HFFc6 (cell line): ENCODE measurements around the gene PLB1. TPM values are rescaled to one million over a fixed set of nuclear protein-coding genes. Genes with fewer than 3 reads are reported as not detected.
"Not testable (repeated sequence)": the region's sequence is repeated elsewhere in the genome, so short reads cannot be mapped to it uniquely, and the experiment has no call there.

Experiments used
- DNase-seq: peaks from one replicate; pipeline ENCODE4 v3.0.0-alpha.2; 2018
- H3K27ac Mint-ChIP-seq: 2 replicates; pipeline ENCODE4 v1.8.0; 2020; ENCODE audit warnings: mild to moderate bottlenecking, mixed read lengths
- H3K27me3 Mint-ChIP-seq: 2 replicates; pipeline ENCODE4 v1.8.0; 2021; ENCODE audit warnings: mild to moderate bottlenecking, moderate library complexity, mixed read lengths; ENCODE audit not compliant: insufficient read depth
- H3K36me3 Mint-ChIP-seq: 2 replicates; pipeline ENCODE4 v1.8.0; 2021; ENCODE audit warnings: low read depth, mixed read lengths
- H3K4me1 Mint-ChIP-seq: 2 replicates; pipeline ENCODE4 v1.8.0; 2020; ENCODE audit warnings: low read depth, mixed read lengths
- H3K4me3 Mint-ChIP-seq: 2 replicates; pipeline ENCODE4 v1.8.0; 2020; ENCODE audit warnings: mild to moderate bottlenecking, moderate library complexity, mixed read lengths
- H3K9me3 Mint-ChIP-seq: 2 replicates; pipeline ENCODE4 v1.8.0; 2020; ENCODE audit warnings: mild to moderate bottlenecking, mixed read lengths
- total RNA-seq, 6 experiments: library from RNA; stranded (reverse); fragmentation: NEBNext Ultra II Directional; extraction: Animal tissue kit (Norgen Biotek cat#: 25700); gene quantifications; 2 replicates in 1 of 6; 3 replicates in 5 of 6; pipeline ENCODE4 v1.2.3, GENCODE V29; 2021
- TF ChIP-seq, protein P1 (sequence below): fragments of 200-600 bp; sonication (generic); IDR thresholded peaks from 2 replicates; pipeline ENCODE4 v1.5.0; 2021; ENCODE audit warnings: antibody characterized with exemption, mild to moderate bottlenecking

Gene PLB1
- total RNA-seq, 6 experiments from 2014 or later: 0.36 to 0.95 (median 0.62) TPM

DNA sequence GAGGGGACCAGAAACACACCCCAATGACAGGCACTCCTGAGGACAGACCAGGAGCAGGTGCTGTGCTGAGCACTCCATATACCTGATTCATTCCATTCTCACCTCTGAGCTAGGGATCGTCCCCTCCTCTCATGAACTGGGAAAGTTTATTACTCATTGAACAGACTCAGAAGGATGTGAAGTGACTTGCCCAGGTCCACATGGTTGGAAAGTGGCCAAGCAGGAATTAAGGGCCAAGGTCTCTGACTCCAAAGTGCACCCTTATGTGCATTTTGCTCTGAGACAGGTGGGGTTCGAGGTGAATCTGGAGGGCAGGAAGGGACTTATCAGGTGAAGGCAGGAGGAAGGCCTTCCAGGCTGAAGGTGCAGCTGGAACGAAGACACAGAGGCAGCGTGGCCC is 25.1 kb upstream of the PLB1 start:
- H3K4me3 Mint-ChIP-seq: no peak overlapping the region
- no peak for DNase-seq
- H3K27ac Mint-ChIP-seq: no peak overlapping the region
- TF ChIP-seq, protein P1, sequence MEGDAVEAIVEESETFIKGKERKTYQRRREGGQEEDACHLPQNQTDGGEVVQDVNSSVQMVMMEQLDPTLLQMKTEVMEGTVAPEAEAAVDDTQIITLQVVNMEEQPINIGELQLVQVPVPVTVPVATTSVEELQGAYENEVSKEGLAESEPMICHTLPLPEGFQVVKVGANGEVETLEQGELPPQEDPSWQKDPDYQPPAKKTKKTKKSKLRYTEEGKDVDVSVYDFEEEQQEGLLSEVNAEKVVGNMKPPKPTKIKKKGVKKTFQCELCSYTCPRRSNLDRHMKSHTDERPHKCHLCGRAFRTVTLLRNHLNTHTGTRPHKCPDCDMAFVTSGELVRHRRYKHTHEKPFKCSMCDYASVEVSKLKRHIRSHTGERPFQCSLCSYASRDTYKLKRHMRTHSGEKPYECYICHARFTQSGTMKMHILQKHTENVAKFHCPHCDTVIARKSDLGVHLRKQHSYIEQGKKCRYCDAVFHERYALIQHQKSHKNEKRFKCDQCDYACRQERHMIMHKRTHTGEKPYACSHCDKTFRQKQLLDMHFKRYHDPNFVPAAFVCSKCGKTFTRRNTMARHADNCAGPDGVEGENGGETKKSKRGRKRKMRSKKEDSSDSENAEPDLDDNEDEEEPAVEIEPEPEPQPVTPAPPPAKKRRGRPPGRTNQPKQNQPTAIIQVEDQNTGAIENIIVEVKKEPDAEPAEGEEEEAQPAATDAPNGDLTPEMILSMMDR: no peak
- H3K36me3 Mint-ChIP-seq: peaks cover 13% of the 10 kb centered on the region; the same call in 1 of the 2 replicates
- H3K4me1 Mint-ChIP-seq: peaks cover 13% of the 10 kb centered on the region
- H3K27me3 Mint-ChIP-seq: peaks cover 13% of the 10 kb centered on the region
- H3K9me3 Mint-ChIP-seq: peaks cover 11% of the 10 kb centered on the region

GRCh38 chr2:28471214-28471613 is 24.6 kb upstream of the PLB1 start:
- Mint-ChIP-seq H3K27ac (no peak overlapping the region), H3K4me3 (no peak overlapping the region), H3K9me3 (peaks cover 11% of the 10 kb centered on the region)

GRCh38 chr2:28471701-28472236 is 24.1 kb upstream of the PLB1 start:
- H3K27ac Mint-ChIP-seq: no peak overlapping the region
- TF ChIP-seq, protein P1: no peak
- DNase-seq: no peak
- peaks cover 10% of the 10 kb centered on the region for H3K4me1 Mint-ChIP-seq
- H3K9me3 Mint-ChIP-seq: peaks cover 11% of the 10 kb centered on the region
- H3K4me3 Mint-ChIP-seq: no peak overlapping the region
- H3K36me3 Mint-ChIP-seq: peaks cover 13% of the 10 kb centered on the region; the same call in 1 of the 2 replicates
- H3K27me3 Mint-ChIP-seq: peaks cover 13% of the 10 kb centered on the region

More at GRCh38 chr2:28471214-28471613, 24.6 kb upstream of the PLB1 start:
- DNase-seq: no peak
- H3K4me1 Mint-ChIP-seq: peaks cover 10% of the 10 kb centered on the region
- TF ChIP-seq, protein P1: no peak
- H3K27me3 Mint-ChIP-seq: peaks cover 13% of the 10 kb centered on the region
- H3K36me3 Mint-ChIP-seq: peaks cover 13% of the 10 kb centered on the region; the same call in 1 of the 2 replicates

GRCh38 chr2:28472641-28473040 is 23.2 kb upstream of the PLB1 start:
- H3K36me3 Mint-ChIP-seq: peaks cover 13% of the 10 kb centered on the region; the same call in 1 of the 2 replicates
- H3K27ac Mint-ChIP-seq, H3K4me3 Mint-ChIP-seq, DNase-seq: not testable (repeated sequence)
- peaks cover 11% of the 10 kb centered on the region for H3K9me3 Mint-ChIP-seq
- H3K4me1 Mint-ChIP-seq: peaks cover 10% of the 10 kb centered on the region
- peaks cover 10% of the 10 kb centered on the region for H3K27me3 Mint-ChIP-seq

DNA sequence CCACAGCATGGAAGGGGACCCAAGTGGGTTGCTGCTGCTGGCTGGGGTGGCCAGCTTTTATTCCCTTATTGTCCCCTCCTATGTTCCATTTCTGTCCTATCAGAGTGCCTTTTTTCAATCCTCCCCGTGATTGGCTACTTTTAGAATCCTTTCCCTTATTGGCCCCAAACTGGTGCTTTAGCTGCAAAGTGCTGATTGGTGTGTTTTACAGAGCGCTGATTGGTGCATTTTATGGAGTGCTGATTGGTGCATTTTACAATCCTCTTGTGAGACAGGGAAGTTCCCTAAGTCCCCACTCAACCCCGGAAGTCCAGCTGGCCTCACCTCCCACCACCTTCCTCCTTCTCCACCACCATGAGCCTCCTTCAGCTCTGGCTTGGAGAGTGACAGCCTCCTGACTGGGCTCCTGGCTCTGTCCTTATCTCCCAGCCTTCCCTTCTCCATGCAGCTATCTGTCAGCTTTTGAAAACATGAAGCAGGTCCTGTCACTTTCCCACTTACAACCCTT is 20.7 kb upstream of the PLB1 start:
- H3K27ac Mint-ChIP-seq: no peak overlapping the region

GRCh38 chr2:28477087-28477486 is 18.8 kb upstream of the PLB1 start:
- Mint-ChIP-seq H3K4me3 (no peak overlapping the region), H3K4me1 (peaks cover 16% of the 10 kb centered on the region; the same call in 1 of the 2 replicates)

More for the DNA sequence above, 20.7 kb upstream of the PLB1 start:
- Mint-ChIP-seq H3K9me3 (peaks cover 12% of the 10 kb centered on the region), H3K36me3 (peaks cover 13% of the 10 kb centered on the region), H3K27me3 (peaks cover 10% of the 10 kb centered on the region), H3K4me3 (no peak overlapping the region), H3K4me1 (peaks cover 2% of the 10 kb centered on the region; the same call in 1 of the 2 replicates)
- TF ChIP-seq, protein P1: no peak
- DNase-seq: no peak

More at GRCh38 chr2:28477087-28477486, 18.8 kb upstream of the PLB1 start:
- Mint-ChIP-seq H3K36me3 (peaks cover 13% of the 10 kb centered on the region), H3K27ac (no peak overlapping the region), H3K27me3 (peaks cover 16% of the 10 kb centered on the region), H3K9me3 (peaks cover 23% of the 10 kb centered on the region)
- TF ChIP-seq, protein P1: no peak
- no peak for DNase-seq
